NCI-H146 treated with DMSO at 0.1 percent for 48 hours (cell line): ENCODE data around the gene DHCR24.

Experiments used
- DNase-seq: peaks from one replicate; lab custom pipeline; 2025; ENCODE audit not compliant: unreplicated experiment; lab: John Stamatoyannopoulos, UW

DHCR24 gene

GRCh38 chr1:54865238-54866073, 21.5 kb downstream of the DHCR24 start:
- DNase-seq: no peak

GRCh38 chr1:54864460-54865208, 22.4 kb downstream of the DHCR24 start:
- DNase-seq: no peak

- DNase-seq: no peak
Measured at GRCh38 chr1:54863267-54863665, 23.7 kb downstream of the DHCR24 start.

- no peak for DNase-seq
Measured at GRCh38 chr1:54861070-54861761, 25.8 kb downstream of the DHCR24 start.

GRCh38 chr1:54859700-54860391, 27.1 kb downstream of the DHCR24 start:
- DNase-seq: no peak

- DNase-seq: no peak
Measured at GRCh38 chr1:54857746-54858561, 29.0 kb downstream of the DHCR24 start.

GRCh38 chr1:54857141-54857540, 29.9 kb downstream of the DHCR24 start:
- no peak for DNase-seq

- DNase-seq: no peak
Measured at GRCh38 chr1:54854381-54855020, 32.5 kb downstream of the DHCR24 start.

- no peak for DNase-seq
Measured at GRCh38 chr1:54853793-54854370, 33.1 kb downstream of the DHCR24 start.

GRCh38 chr1:54853096-54853792, 33.8 kb downstream of the DHCR24 start:
- no peak for DNase-seq

GRCh38 chr1:54851936-54852524, 35.0 kb downstream of the DHCR24 start:
- DNase-seq: no peak

- no peak for DNase-seq
Measured at GRCh38 chr1:54851406-54851805, 35.6 kb downstream of the DHCR24 start.

- no peak for DNase-seq
Measured at GRCh38 chr1:54850737-54851136, 36.3 kb downstream of the DHCR24 start.

GRCh38 chr1:54850069-54850730, 36.8 kb downstream of the DHCR24 start:
- DNase-seq: no peak

- no peak for DNase-seq
Measured at GRCh38 chr1:54849219-54850068, 37.6 kb downstream of the DHCR24 start.

- DNase-seq: no peak
Measured at GRCh38 chr1:54848134-54848948, 38.7 kb downstream of the DHCR24 start.
